MM.1S (cell line): ENCODE results near the gene TIMP2.
"Not testable (repeated sequence)": the region's sequence is repeated elsewhere in the genome, so short reads cannot be mapped to it uniquely, and the experiment has no call there.

Source experiments
- DNase-seq: peaks from one replicate; pipeline ENCODE4 v3.0.0-alpha.2; 2015
- H2AFZ ChIP-seq: fragments of 300-600 bp; sonication (generic); 2 replicates; pipeline ENCODE4 v1.6.0; 2016; ENCODE audit warnings: antibody characterized with exemption, low read length
- H3F3A ChIP-seq: fragments of 300-600 bp; sonication (generic); 2 replicates; pipeline ENCODE4 v1.6.1; 2016; ENCODE audit warnings: mild to moderate bottlenecking, antibody characterized with exemption, low read length, moderate library complexity, mixed read lengths; ENCODE audit not compliant: insufficient read depth
- H3K27ac ChIP-seq: fragments of 300-600 bp; sonication (generic); 2 replicates; pipeline ENCODE4 v1.5.1; 2016; ENCODE audit warnings: mild to moderate bottlenecking, low read length
- H3K27me3 ChIP-seq: fragments of 300-600 bp; sonication (generic); replicated peaks from 2 replicates; pipeline ENCODE4 v1.6.0; 2016; ENCODE audit warnings: low read length; ENCODE audit not compliant: insufficient read depth
- H3K36me3 ChIP-seq: fragments of 300-600 bp; sonication (generic); replicated peaks from 2 replicates; pipeline ENCODE4 v1.6.1; 2016; ENCODE audit warnings: mild to moderate bottlenecking, low read length, mixed read lengths; ENCODE audit not compliant: insufficient read depth
- H3K4me1 ChIP-seq: fragments of 300-600 bp; sonication (generic); 2 replicates; pipeline ENCODE4 v1.6.1; 2016; ENCODE audit warnings: low read length, mixed read lengths
- H3K4me2 ChIP-seq: fragments of 300-600 bp; sonication (generic); 2 replicates; pipeline ENCODE4 v1.6.0; 2016; ENCODE audit warnings: low read depth, low read length
- H3K4me3 ChIP-seq: fragments of 300-600 bp; sonication (generic); 2 replicates; pipeline ENCODE4 v1.5.1; 2016; ENCODE audit warnings: low read length, mixed read lengths
- H3K79me2 ChIP-seq: fragments of 300-600 bp; sonication (generic); 2 replicates; pipeline ENCODE4 v1.6.1; 2016; ENCODE audit warnings: mixed run types, low read length, mixed read lengths
- H3K9ac ChIP-seq: fragments of 300-600 bp; sonication (generic); 2 replicates; pipeline ENCODE4 v1.6.1; 2016; ENCODE audit warnings: low read length, mixed read lengths
- H3K9me2 ChIP-seq: fragments of 300-600 bp; sonication (generic); replicated peaks from 2 replicates; pipeline ENCODE4 v1.6.1; 2016; ENCODE audit warnings: mild to moderate bottlenecking, low read length, mixed read lengths; ENCODE audit not compliant: insufficient read depth
- H3K9me3 ChIP-seq: fragments of 300-600 bp; sonication (generic); replicated peaks from 2 replicates; pipeline ENCODE4 v1.6.1; 2016; ENCODE audit warnings: mild to moderate bottlenecking, low read length, mixed read lengths; ENCODE audit not compliant: insufficient read depth
- H4K20me1 ChIP-seq: fragments of 300-600 bp; sonication (generic); 2 replicates; pipeline ENCODE4 v1.6.1; 2016; ENCODE audit warnings: mild to moderate bottlenecking, low read length, moderate library complexity, mixed read lengths; ENCODE audit not compliant: insufficient read depth
- CTCF ChIP-seq: fragments of 300-600 bp; sonication (generic); IDR thresholded peaks from 2 replicates; pipeline ENCODE4 v1.5.1; 2016; ENCODE audit warnings: antibody characterized with exemption, low read length, mixed read lengths
- EZH2 ChIP-seq: fragments of 300-600 bp; sonication (generic); optimal IDR thresholded peaks from 2 replicates; pipeline ENCODE3; 2017; ENCODE audit warnings: low read depth, mild to moderate bottlenecking, antibody characterized with exemption, low read length, mixed read lengths
- EZH2phosphoT487 ChIP-seq: fragments of 300-600 bp; sonication (generic); IDR thresholded peaks from 2 replicates; pipeline ENCODE4 v1.6.1; 2018; ENCODE audit warnings: antibody characterized with exemption, low read length

The TIMP2 gene

GRCh38 chr17:78946631-78947030 is 21.4 kb upstream of the TIMP2 start:
- no peak overlapping the region for H3K9ac ChIP-seq
- no peak overlapping the region for H3K4me2 ChIP-seq
- H3K27ac ChIP-seq: no peak overlapping the region
- no peak for TF ChIP-seq EZH2
- no peak for TF ChIP-seq EZH2phosphoT487
- TF ChIP-seq CTCF: no peak
- no peaks in the 10 kb centered on the region for H3K79me2 ChIP-seq
- no peak overlapping the region for H2AFZ ChIP-seq
- no peak for DNase-seq
- no peak overlapping the region for H3K4me3 ChIP-seq
- no peaks in the 10 kb centered on the region for H3K36me3 ChIP-seq
- no peaks in the 10 kb centered on the region for H3K9me2 ChIP-seq
- no peaks in the 10 kb centered on the region for H3K9me3 ChIP-seq
- H3K27me3 ChIP-seq: 0 out of 2 replicates have a peak, but pooled peaks cover 4% of the 10 kb centered on the region
- H3F3A ChIP-seq: no peaks in the 10 kb centered on the region
- no peaks in the 10 kb centered on the region for H3K4me1 ChIP-seq
- H4K20me1 ChIP-seq: no peaks in the 10 kb centered on the region

GRCh38 chr17:78946131-78946530 is 20.9 kb upstream of the TIMP2 start:
- Histone ChIP-seq H3K79me2 (no peaks in the 10 kb centered on the region), H3K4me3 (no peak overlapping the region), H3K36me3 (no peaks in the 10 kb centered on the region), H4K20me1 (no peaks in the 10 kb centered on the region), H3K27ac (no peak overlapping the region), H3K4me2 (no peak overlapping the region), H3K9me3 (no peaks in the 10 kb centered on the region), H3K9me2 (no peaks in the 10 kb centered on the region), H3K9ac (no peak overlapping the region), H3K4me1 (no peaks in the 10 kb centered on the region), H3F3A (no peaks in the 10 kb centered on the region), H3K27me3 (0 out of 2 replicates have a peak, but pooled peaks cover 4% of the 10 kb centered on the region), H2AFZ (no peak overlapping the region)
- no peak for TF ChIP-seq CTCF
- no peak for TF ChIP-seq EZH2phosphoT487
- TF ChIP-seq EZH2: no peak
- no peak for DNase-seq

GRCh38 chr17:78945455-78945854 is 20.3 kb upstream of the TIMP2 start:
- H3K36me3 ChIP-seq, H2AFZ ChIP-seq, H3F3A ChIP-seq, H3K27ac ChIP-seq, H3K4me1 ChIP-seq, H3K4me3 ChIP-seq, H3K4me2 ChIP-seq, H4K20me1 ChIP-seq, H3K9ac ChIP-seq, DNase-seq, H3K79me2 ChIP-seq, H3K9me3 ChIP-seq, H3K27me3 ChIP-seq, H3K9me2 ChIP-seq: not testable (repeated sequence)

GRCh38 chr17:78944956-78945355 is 19.8 kb upstream of the TIMP2 start:
- no peak overlapping the region for H3K4me2 ChIP-seq
- H3K9ac ChIP-seq: no peak overlapping the region
- H2AFZ ChIP-seq: no peak overlapping the region
- H3F3A ChIP-seq: no peaks in the 10 kb centered on the region
- no peaks in the 10 kb centered on the region for H3K9me2 ChIP-seq
- no peaks in the 10 kb centered on the region for H3K4me1 ChIP-seq
- H3K36me3 ChIP-seq: no peaks in the 10 kb centered on the region
- no peaks in the 10 kb centered on the region for H4K20me1 ChIP-seq
- no peak overlapping the region for H3K4me3 ChIP-seq
- DNase-seq: no peak
- no peak overlapping the region for H3K27ac ChIP-seq
- TF ChIP-seq EZH2phosphoT487 (no peak), EZH2 (no peak), CTCF (no peak)
- H3K79me2 ChIP-seq: no peaks in the 10 kb centered on the region
- 0 out of 2 replicates have a peak, but pooled peaks cover 4% of the 10 kb centered on the region for H3K27me3 ChIP-seq
- no peaks in the 10 kb centered on the region for H3K9me3 ChIP-seq
